H1 (cell line): ENCODE results near the gene GMEB2. TPM values are rescaled to one million over a fixed set of nuclear protein-coding genes. Genes with fewer than 3 reads are reported as not detected.

Experiments used
- CTCF ChIA-PET: fragments of 300-600 bp; sonication (Branson Sonifier 250); formaldehyde crosslinking; loops from one replicate; lab custom pipeline; 2021; ENCODE audit not compliant: partially characterized antibody; lab: Charles Lee
- POLR2A ChIA-PET: fragments of 300-600 bp; sonication (Branson Sonifier 250); formaldehyde crosslinking; loops from one replicate; lab custom pipeline; 2021; ENCODE audit warnings: inconsistent platforms; ENCODE audit not compliant: partially characterized antibody; lab: Charles Lee
- DNase-seq, 2 experiments: peaks; one replicate each; pipeline versions ENCODE4 v3.0.0 to v3.0.0-alpha.2; 2010 to 2022; ENCODE audit warnings: low spot score in 2 of 2, low read depth in 1 of 2, mixed read lengths in 1 of 2
- FAIRE-seq: peaks from 2 replicates; lab custom pipeline; 2011; peaks lifted over from hg19 to GRCh38; lab: Jason Lieb, UNC
- H2AFZ ChIP-seq: 2 replicates; pipeline ENCODE4 v1.8.1; 2012; ENCODE audit warnings: low read length, inconsistent platforms
- H2AK5ac ChIP-seq: 2 replicates; pipeline ENCODE4 v1.6.1; 2013; ENCODE audit warnings: low read depth, low read length
- H2BK120ac ChIP-seq: replicated peaks from 2 replicates; pipeline ENCODE3; 2013; ENCODE audit warnings: low read depth, low read length, inconsistent platforms
- H2BK12ac ChIP-seq: 2 replicates; pipeline ENCODE4 v1.6.1; 2013; ENCODE audit warnings: low read depth, low read length
- H2BK15ac ChIP-seq: 2 replicates; pipeline ENCODE4 v1.6.1; 2013; ENCODE audit warnings: low read length
- H2BK20ac ChIP-seq: 2 replicates; pipeline ENCODE4 v1.6.1; 2013; ENCODE audit warnings: low read length
- H2BK5ac ChIP-seq: 2 replicates; pipeline ENCODE4 v1.6.1; 2013; ENCODE audit warnings: low read depth, low read length
- H3K14ac ChIP-seq: 2 replicates; pipeline ENCODE4 v1.6.1; 2013; ENCODE audit warnings: inconsistent platforms; ENCODE audit not compliant: insufficient read length
- H3K18ac ChIP-seq: 2 replicates; pipeline ENCODE4 v1.6.1; 2013; ENCODE audit warnings: low read length; ENCODE audit errors: extremely low read depth
- H3K23ac ChIP-seq: 2 replicates; pipeline ENCODE4 v1.6.1; 2013; ENCODE audit warnings: inconsistent platforms; ENCODE audit not compliant: insufficient read length
- H3K23me2 ChIP-seq: 2 replicates; pipeline ENCODE4 v1.6.1; 2013; ENCODE audit warnings: low read depth, low read length
- H3K27ac ChIP-seq: 2 replicates; pipeline ENCODE4 v1.6.1; 2011; ENCODE audit warnings: low read depth, low read length, inconsistent platforms
- H3K27me3 ChIP-seq, 4 experiments: replicated peaks in 1 of 4; 1 replicate in 1 of 4; 2 replicates in 3 of 4; pipeline versions ENCODE4 v1.6.1 to v1.8.1; 2011 to 2013; ENCODE audit warnings: low read length in 3 of 4, mild to moderate bottlenecking in 3 of 4, inconsistent platforms in 2 of 4, mixed read lengths in 2 of 4, moderate library complexity in 1 of 4; ENCODE audit not compliant: control insufficient read depth in 3 of 4, insufficient read depth in 3 of 4; ENCODE audit errors: extremely low read depth in 1 of 4
- H3K36me3 ChIP-seq, 4 experiments: 2 replicates each; pipeline versions ENCODE4 v1.6.1 to v1.8.1; 2011 to 2013; ENCODE audit warnings: mild to moderate bottlenecking in 4 of 4, low read length in 3 of 4, moderate library complexity in 2 of 4, control low read depth in 1 of 4, inconsistent platforms in 1 of 4; ENCODE audit not compliant: insufficient read depth in 4 of 4, control insufficient read depth in 2 of 4
- H3K4ac ChIP-seq: replicated peaks from 2 replicates; pipeline ENCODE3; 2013; ENCODE audit warnings: low read length, low read depth, mixed read lengths, inconsistent platforms; ENCODE audit not compliant: insufficient read length
- H3K4me1 ChIP-seq, 4 experiments: replicated peaks in 1 of 4; 1 replicate in 1 of 4; 2 replicates in 3 of 4; pipeline versions ENCODE4 v1.6.1 to v1.8.1; 2011 to 2013; ENCODE audit warnings: low read length in 3 of 4, inconsistent platforms in 2 of 4, mixed read lengths in 1 of 4; ENCODE audit not compliant: insufficient read depth in 4 of 4, control insufficient read depth in 3 of 4
- H3K4me2 ChIP-seq, 2 experiments: 2 replicates each; pipeline versions ENCODE4 v1.6.1 to v1.8.1; 2011 to 2013; ENCODE audit warnings: low read depth in 2 of 2, low read length in 2 of 2, control low read depth in 1 of 2, inconsistent platforms in 1 of 2, mild to moderate bottlenecking in 1 of 2; ENCODE audit not compliant: insufficient read depth in 1 of 2
- H3K4me3 ChIP-seq, 4 experiments: fragments of 200-600, 300-600 bp in 1 of 4; sonication (generic), shearing (Covaris generic), sonication (Bioruptor Twin) in 1 of 4; 2 replicates each; pipeline versions ENCODE4 v1.5.1 to v1.8.1; 2011 to 2016; ENCODE audit warnings: low read length in 4 of 4, low read depth in 3 of 4, control low read depth in 2 of 4, inconsistent platforms in 2 of 4, mild to moderate bottlenecking in 2 of 4, mixed read lengths in 1 of 4, moderate library complexity in 1 of 4; ENCODE audit not compliant: insufficient read depth in 2 of 4; ENCODE audit errors: extremely low read depth in 1 of 4
- H3K56ac ChIP-seq: replicated peaks from 2 replicates; pipeline ENCODE3; 2013; ENCODE audit warnings: low read depth, mild to moderate bottlenecking, mixed read lengths, low read length, inconsistent platforms; ENCODE audit not compliant: insufficient read length
- H3K79me1 ChIP-seq: 2 replicates; pipeline ENCODE4 v1.6.1; 2013; ENCODE audit warnings: low read depth, low read length, control low read depth
- H3K79me2 ChIP-seq, 2 experiments: 2 replicates each; pipeline versions ENCODE4 v1.6.1 to v1.8.1; 2012 to 2013; ENCODE audit warnings: low read length in 2 of 2, mild to moderate bottlenecking in 2 of 2, inconsistent platforms in 1 of 2; ENCODE audit not compliant: insufficient read depth in 2 of 2, control insufficient read depth in 1 of 2
- H3K9ac ChIP-seq, 4 experiments: replicated peaks in 1 of 4; 1 replicate in 1 of 4; 2 replicates in 3 of 4; pipeline versions ENCODE4 v1.6.1 to v1.8.1; 2011 to 2013; ENCODE audit warnings: low read depth in 3 of 4, low read length in 3 of 4, control low read depth in 2 of 4, mild to moderate bottlenecking in 2 of 4, moderate library complexity in 2 of 4, inconsistent platforms in 1 of 4; ENCODE audit errors: extremely low read depth in 1 of 4
- H3K9me3 ChIP-seq, 2 experiments: 2 replicates each; pipeline versions ENCODE4 v1.6.1 to v1.8.1; 2012 to 2013; ENCODE audit warnings: mild to moderate bottlenecking in 2 of 2, moderate library complexity in 2 of 2, control low read depth in 1 of 2, inconsistent platforms in 1 of 2, low read depth in 1 of 2, low read length in 1 of 2, mixed read lengths in 1 of 2; ENCODE audit not compliant: insufficient read depth in 2 of 2
- H4K20me1 ChIP-seq, 2 experiments: replicated peaks in 1 of 2; 2 replicates each; pipeline versions ENCODE3 to v1.8.1; 2011 to 2013; ENCODE audit warnings: inconsistent platforms in 2 of 2, low read length in 2 of 2, mild to moderate bottlenecking in 1 of 2; ENCODE audit not compliant: insufficient read depth in 2 of 2, control insufficient read depth in 1 of 2
- H4K5ac ChIP-seq: 2 replicates; pipeline ENCODE4 v1.6.1; 2013; ENCODE audit warnings: low read length, low read depth, mixed read lengths, inconsistent platforms; ENCODE audit not compliant: insufficient read length
- H4K8ac ChIP-seq: 2 replicates; pipeline ENCODE4 v1.8.0; 2013; ENCODE audit warnings: mild to moderate bottlenecking, moderate library complexity, low read length, inconsistent platforms; ENCODE audit not compliant: insufficient read depth; ENCODE audit errors: extremely low read depth
- H4K91ac ChIP-seq: replicated peaks from 2 replicates; pipeline ENCODE3; 2013; ENCODE audit warnings: low read length, mixed read lengths, inconsistent platforms; ENCODE audit not compliant: insufficient read length
- BCL11A ChIP-seq, 2 experiments: IDR thresholded peaks; one replicate each; pipeline ENCODE4 v1.6.1; 2011; ENCODE audit warnings: low read depth in 2 of 2, low read length in 2 of 2, mild to moderate bottlenecking in 2 of 2
- CBX8 ChIP-seq: fragments of 300-800, 300-1000 bp; sonication (generic); IDR thresholded peaks from 2 replicates; pipeline ENCODE4 v1.7.1; 2016; ENCODE audit warnings: low read depth, low read length, borderline replicate concordance
- CHD1 ChIP-seq: IDR thresholded peaks from 2 replicates; pipeline ENCODE4 v1.6.1; 2012; ENCODE audit warnings: low read depth, low read length, improper control_type of control experiment
- CHD2 ChIP-seq: IDR thresholded peaks from 2 replicates; pipeline ENCODE4 v1.6.1; 2012; ENCODE audit warnings: low read length, improper control_type of control experiment
- CREB1 ChIP-seq: IDR thresholded peaks from 2 replicates; pipeline ENCODE4 v1.6.1; 2012; ENCODE audit warnings: inconsistent platforms
- EP300 ChIP-seq, 2 experiments: IDR thresholded peaks; 1 replicate in 1 of 2; 2 replicates in 1 of 2; pipeline ENCODE4 v1.6.1; 2011 to 2012; ENCODE audit warnings: low read depth in 2 of 2, low read length in 2 of 2, mild to moderate bottlenecking in 2 of 2, borderline replicate concordance in 1 of 2, inconsistent platforms in 1 of 2, moderate library complexity in 1 of 2
- GABPA ChIP-seq: IDR thresholded peaks from 2 replicates; pipeline ENCODE4 v1.6.1; 2011; ENCODE audit warnings: mild to moderate bottlenecking, low read length, moderate library complexity, borderline replicate concordance; ENCODE audit not compliant: insufficient read depth
- GTF2F1 ChIP-seq: IDR thresholded peaks from 2 replicates; pipeline ENCODE4 v1.6.1; 2012; ENCODE audit warnings: low read depth, low read length, improper control_type of control experiment, borderline replicate concordance
- HDAC2 ChIP-seq, 2 experiments: fragments of 300-600 bp in 1 of 2; sonication (generic) in 1 of 2; IDR thresholded peaks; 2 replicates each; pipeline ENCODE4 v1.6.1; 2011 to 2012; ENCODE audit warnings: low read depth in 2 of 2, low read length in 2 of 2, mild to moderate bottlenecking in 2 of 2, moderate library complexity in 2 of 2, borderline replicate concordance in 1 of 2, inconsistent platforms in 1 of 2
- NANOG ChIP-seq: IDR thresholded peaks from 2 replicates; pipeline ENCODE4 v1.6.1; 2011; ENCODE audit warnings: low read length, low read depth, mild to moderate bottlenecking, inconsistent platforms; ENCODE audit not compliant: insufficient read depth, poor library complexity, severe bottlenecking
- RNF2 ChIP-seq: fragments of 200-900, 300-1000 bp; sonication (generic); IDR thresholded peaks from 2 replicates; pipeline ENCODE4 v1.7.1; 2016; ENCODE audit warnings: borderline replicate concordance, low read depth, mild to moderate bottlenecking, antibody characterized with exemption, low read length; ENCODE audit not compliant: poor library complexity, severe bottlenecking; ENCODE audit errors: missing control alignments
- TEAD4 ChIP-seq: IDR thresholded peaks from 2 replicates; pipeline ENCODE4 v1.6.1; 2012; ENCODE audit warnings: low read depth, low read length, inconsistent platforms, mixed read lengths
- WGBS, 2 experiments: shearing (Covaris generic) in 1 of 2; methylation state at CpG; one replicate each; pipeline versions ENCODE4 v1.1.6 to v1.1.7; 2013 to 2015; ENCODE audit warnings: low lambda C conversion rate in 2 of 2, mixed read lengths in 2 of 2, inconsistent platforms in 1 of 2, low coverage in 1 of 2, missing lambda C conversion rate in 1 of 2; ENCODE audit not compliant: insufficient replicate concordance in 2 of 2, insufficient coverage in 1 of 2, insufficient read length in 1 of 2; ENCODE audit errors: extremely low coverage in 1 of 2, missing lambda C conversion rate in 1 of 2; 5-methylcytosine and 5-hydroxymethylcytosine counted together
- polyA plus RNA-seq, 7 experiments: library from polyadenylated mRNA; depleted of rRNA in 3 of 7; stranded (reverse) in 5 of 7; unstranded in 2 of 7; fragments of >200 nt in 5 of 7; fragments of 200-250 nt in 2 of 7; gene quantifications; 1 replicate in 5 of 7; 2 replicates in 1 of 7; 4 replicates in 1 of 7; pipeline versions ENCODE4 v1.2.1 to v1.2.3, GENCODE V29; 2011 to 2013; ENCODE audit warnings: missing spikeins in 2 of 7, mixed read lengths in 2 of 7
- total RNA-seq: library from RNA; stranded (reverse); fragmentation: NEBNext Ultra II Directional; extraction: Animal tissue kit (Norgen Biotek cat#: 25700); gene quantifications from 2 replicates; pipeline ENCODE4 v1.2.1, GENCODE V29; 2021

GMEB2 gene
- total and polyA plus RNA-seq, 2 of the 8 experiments (the other 6 are each of a cell fraction or from before 2014, with no cell fraction given): 12.9 to 14.2 TPM

- no peaks in the 10 kb centered on the region; a peak in 1 of 7 replicates for H3K27me3 ChIP-seq
- DNase-seq: no peak
- no peaks in the 10 kb centered on the region for H3K79me1 ChIP-seq
- ChIA-PET POLR2A (no interaction called here), CTCF (interaction anchor here (0.9 to 2.2 kb wide), 8 partner anchors 9 to 377 kb away, joined by 3 to 9 read pairs (median 4); partner anchors contain the start of gene PTK6)
- no peak overlapping the region for H3K4me3 ChIP-seq
- H3K23me2 ChIP-seq: peaks cover 4% of the 10 kb centered on the region; the same call in 1 of the 2 replicates
- no peak overlapping the region for H2AFZ ChIP-seq
- H3K23ac ChIP-seq: no peak overlapping the region
- H2BK5ac ChIP-seq: no peak overlapping the region
- no peak overlapping the region for H2BK15ac ChIP-seq
- H4K5ac ChIP-seq: no peak overlapping the region
- no peaks in the 10 kb centered on the region; a peak in 1 of 8 replicates for H3K36me3 ChIP-seq
- H2BK120ac ChIP-seq: no peak overlapping the region
- no peak overlapping the region for H3K4me2 ChIP-seq
- no peak overlapping the region for H3K4ac ChIP-seq
- H3K18ac ChIP-seq: no peak overlapping the region
- no peak overlapping the region for H3K14ac ChIP-seq
- H3K9ac ChIP-seq: no peak overlapping the region
- no peak for FAIRE-seq
- no peak overlapping the region for H3K27ac ChIP-seq
- H3K4me1 ChIP-seq: peaks cover 0 to 17% (median 12%) of the 10 kb centered on the region in 4 experiments; a peak in 6 of 7 replicates
- TF ChIP-seq NANOG: no peak
- no peak for TF ChIP-seq RNF2
- TF ChIP-seq CBX8: no peak
- TF ChIP-seq GTF2F1: no peak
- TF ChIP-seq GABPA: no peak
- TF ChIP-seq BCL11A (IDR thresholded peaks at IDR 0.05; ENCODE audit: low read depth in 2 of 2, low read length in 2 of 2): no peak
- no peak for TF ChIP-seq HDAC2 (IDR thresholded peaks at IDR 0.05; ENCODE audit: borderline replicate concordance in 1 of 2, low read depth in 2 of 2, low read length in 2 of 2)
- TF ChIP-seq EP300 (IDR thresholded peaks at IDR 0.05; ENCODE audit: borderline replicate concordance in 1 of 2, low read depth in 2 of 2, low read length in 2 of 2): no peak
- no peak for TF ChIP-seq TEAD4
- no peak for TF ChIP-seq CHD2
- TF ChIP-seq CREB1: no peak
- TF ChIP-seq CHD1: no peak
- no peak overlapping the region for H4K91ac ChIP-seq
- 90% methylated on average over 5 of the region's 19 CpGs; no CpG with 5 or more reads in 1 of the 2 experiments for WGBS, 2 experiments
- no peak overlapping the region for H2AK5ac ChIP-seq
- no peaks in the 10 kb centered on the region for H3K79me2 ChIP-seq
- no peak overlapping the region for H3K56ac ChIP-seq
- H3K9me3 ChIP-seq: no peaks in the 10 kb centered on the region
- no peak overlapping the region for H2BK20ac ChIP-seq
- H4K20me1 ChIP-seq: peaks cover 0 to 1% of the 10 kb centered on the region in 2 experiments
- no peak overlapping the region for H2BK12ac ChIP-seq
- H4K8ac ChIP-seq: no peak overlapping the region; the same call in 1 of the 2 replicates
Observed at GRCh38 chr20:63557481-63557891, 69.4 kb downstream of the GMEB2 start.
